ENCODE data around the gene IVD.

IVD gene

GRCh38 chr15:40369971-40370370, 35.6 kb upstream of the IVD start:
- H3K36me3 ChIP-seq (ENCODE audit: control insufficient read depth, low read length), result no peaks in the 10 kb centered on the region
- H3K27ac ChIP-seq (ENCODE audit: low read depth, low read length), result no peak overlapping the region
- no peak overlapping the region for H3K4me3 ChIP-seq (ENCODE audit: low read length)
- TF ChIP-seq EZH2phosphoT487 (IDR thresholded peaks at IDR 0.05; ENCODE audit: borderline replicate concordance, low read length) (no peak), CTCF (IDR thresholded peaks at IDR 0.05; ENCODE audit: low read depth, low read length, poor library complexity, severe bottlenecking) (no peak)
- no peaks in the 10 kb centered on the region for H3K9me2 ChIP-seq (replicated peaks; ENCODE audit: control insufficient read depth, low read length)
- H3K27me3 ChIP-seq (ENCODE audit: control insufficient read depth, low read length), result peaks cover 6% of the 10 kb centered on the region; the same call in 1 of the 2 replicates
- no peaks in the 10 kb centered on the region for H3K9me3 ChIP-seq (ENCODE audit: control insufficient read depth, insufficient read depth, low read length)
- no peaks in the 10 kb centered on the region for H4K20me1 ChIP-seq (ENCODE audit: control insufficient read depth, insufficient read depth, low read depth, low read length)
- no peaks in the 10 kb centered on the region for H3F3A ChIP-seq (ENCODE audit: control insufficient read depth, insufficient read depth)
- no peaks in the 10 kb centered on the region for H3K79me2 ChIP-seq (ENCODE audit: control insufficient read depth, low read length)
- peaks cover 16% of the 10 kb centered on the region for H3K4me1 ChIP-seq (ENCODE audit: control insufficient read depth, low read length)
- no peak overlapping the region for H3K4me2 ChIP-seq (ENCODE audit: low read length)

- Histone ChIP-seq H3K79me2 (ENCODE audit: control insufficient read depth, low read length) (no peaks in the 10 kb centered on the region), H3K4me3 (ENCODE audit: low read length) (no peak overlapping the region), H3K9me3 (ENCODE audit: control insufficient read depth, insufficient read depth, low read length) (no peaks in the 10 kb centered on the region), H3K36me3 (ENCODE audit: control insufficient read depth, low read length) (no peaks in the 10 kb centered on the region), H3K27ac (ENCODE audit: low read depth, low read length) (no peak overlapping the region), H3F3A (ENCODE audit: control insufficient read depth, insufficient read depth) (no peaks in the 10 kb centered on the region), H3K4me2 (ENCODE audit: low read length) (no peak overlapping the region), H3K9me2 (replicated peaks; ENCODE audit: control insufficient read depth, low read length) (no peaks in the 10 kb centered on the region), H3K4me1 (ENCODE audit: control insufficient read depth, low read length) (peaks cover 5% of the 10 kb centered on the region), H3K27me3 (ENCODE audit: control insufficient read depth, low read length) (peaks cover 6% of the 10 kb centered on the region; the same call in 1 of the 2 replicates), H4K20me1 (ENCODE audit: control insufficient read depth, insufficient read depth, low read depth, low read length) (no peaks in the 10 kb centered on the region)
- TF ChIP-seq EZH2phosphoT487 (IDR thresholded peaks at IDR 0.05; ENCODE audit: borderline replicate concordance, low read length) (no peak), CTCF (IDR thresholded peaks at IDR 0.05; ENCODE audit: low read depth, low read length, poor library complexity, severe bottlenecking) (no peak)
These were observed 32.6 kb upstream of the IVD start for GRCh38 chr15:40372981-40373380.

- Histone ChIP-seq H3K36me3 (ENCODE audit: control insufficient read depth, low read length) (no peaks in the 10 kb centered on the region), H3K4me1 (ENCODE audit: control insufficient read depth, low read length) (peaks cover 3% of the 10 kb centered on the region; the same call in 1 of the 2 replicates), H3K9me2 (replicated peaks; ENCODE audit: control insufficient read depth, low read length) (no peaks in the 10 kb centered on the region), H3K27me3 (ENCODE audit: control insufficient read depth, low read length) (no peaks in the 10 kb centered on the region), H4K20me1 (ENCODE audit: control insufficient read depth, insufficient read depth, low read depth, low read length) (no peaks in the 10 kb centered on the region), H3K4me2 (ENCODE audit: low read length) (no peak overlapping the region), H3F3A (ENCODE audit: control insufficient read depth, insufficient read depth) (no peaks in the 10 kb centered on the region), H3K79me2 (ENCODE audit: control insufficient read depth, low read length) (no peaks in the 10 kb centered on the region), H3K4me3 (ENCODE audit: low read length) (no peak overlapping the region), H3K27ac (ENCODE audit: low read depth, low read length) (no peak overlapping the region), H3K9me3 (ENCODE audit: control insufficient read depth, insufficient read depth, low read length) (no peaks in the 10 kb centered on the region)
- TF ChIP-seq CTCF (IDR thresholded peaks at IDR 0.05; ENCODE audit: low read depth, low read length, poor library complexity, severe bottlenecking) (no peak), EZH2phosphoT487 (IDR thresholded peaks at IDR 0.05; ENCODE audit: borderline replicate concordance, low read length) (no peak)
These were observed 28.0 kb upstream of the IVD start for GRCh38 chr15:40377606-40378005.

Measured in DOHH2 (cell line).